SU-DHL-6 (cell line): ENCODE results near the gene TNS3.

Experiments
- H2AFZ ChIP-seq: fragments of 200-600 bp; sonication (generic); 2 replicates; pipeline ENCODE4 v1.6.1; 2014; ENCODE audit warnings: low read depth, mild to moderate bottlenecking, moderate library complexity, mixed read lengths, antibody characterized with exemption, low read length; ENCODE audit not compliant: severe bottlenecking
- H3F3A ChIP-seq: fragments of 200-600 bp; shearing (Covaris generic); 2 replicates; pipeline ENCODE4 v1.6.0; 2016; ENCODE audit warnings: antibody characterized with exemption, mild to moderate bottlenecking; ENCODE audit not compliant: insufficient read depth
- H3K27ac ChIP-seq: fragments of 200-600 bp; sonication (generic); 2 replicates; pipeline ENCODE4 v1.5.1; 2016; ENCODE audit warnings: low read depth, mild to moderate bottlenecking, low read length, moderate library complexity, mixed read lengths
- H3K27me3 ChIP-seq: fragments of 200-600 bp; sonication (generic), shearing (Covaris generic); 2 replicates; pipeline ENCODE4 v1.6.0; 2014; ENCODE audit warnings: mild to moderate bottlenecking, low read length
- H3K36me3 ChIP-seq: fragments of 200-600 bp; sonication (generic); 2 replicates; pipeline ENCODE4 v1.6.1; 2014; ENCODE audit warnings: mild to moderate bottlenecking, low read length, mixed read lengths
- H3K4me2 ChIP-seq: fragments of 300-600, 200-600 bp; shearing (Covaris generic), sonication (generic); 2 replicates; pipeline ENCODE4 v1.6.0; 2014; ENCODE audit warnings: low read length, low read depth, mild to moderate bottlenecking; ENCODE audit not compliant: poor library complexity, severe bottlenecking
- H3K4me3 ChIP-seq: fragments of 200-600 bp; sonication (generic); 2 replicates; pipeline ENCODE4 v1.5.1; 2014; ENCODE audit warnings: antibody characterized with exemption, low read length, mild to moderate bottlenecking, mixed read lengths; ENCODE audit not compliant: insufficient read depth, poor library complexity, severe bottlenecking
- H3K79me2 ChIP-seq: fragments of 200-600 bp; sonication (generic); 2 replicates; pipeline ENCODE4 v1.6.1; 2014; ENCODE audit warnings: mild to moderate bottlenecking, low read length, moderate library complexity; ENCODE audit not compliant: insufficient read depth
- H3K9ac ChIP-seq: fragments of 200-600 bp; sonication (generic); 2 replicates; pipeline ENCODE4 v1.7.0; 2014; ENCODE audit warnings: mild to moderate bottlenecking, low read length
- H3K9me2 ChIP-seq: fragments of 200-600 bp; sonication (generic); replicated peaks from 2 replicates; pipeline ENCODE4 v1.6.1; 2014; ENCODE audit warnings: low read length; ENCODE audit not compliant: insufficient read depth
- H3K9me3 ChIP-seq: fragments of 200-600 bp; sonication (generic); 2 replicates; pipeline ENCODE4 v1.6.1; 2014; ENCODE audit warnings: low read length, mixed read lengths; ENCODE audit not compliant: insufficient read depth
- H4K20me1 ChIP-seq: fragments of 200-600 bp; sonication (generic); 2 replicates; pipeline ENCODE4 v1.6.1; 2014; ENCODE audit warnings: low read depth, mild to moderate bottlenecking, antibody characterized with exemption, low read length, moderate library complexity, mixed read lengths
- EZH2phosphoT487 ChIP-seq: fragments of 200-600 bp; sonication (generic), shearing (Covaris generic); conservative IDR thresholded peaks from 2 replicates; pipeline ENCODE4 v1.6.1; 2018; ENCODE audit warnings: mild to moderate bottlenecking, antibody characterized with exemption, low read length, moderate library complexity, mixed read lengths
- TF ChIP-seq, protein P1 (sequence below): fragments of 200-600 bp; sonication (generic); IDR thresholded peaks from one replicate; pipeline ENCODE4 v1.5.1; 2017; ENCODE audit warnings: antibody characterized with exemption, mild to moderate bottlenecking, low read length, moderate library complexity; ENCODE audit not compliant: insufficient read depth, poor library complexity, severe bottlenecking

Gene TNS3

DNA sequence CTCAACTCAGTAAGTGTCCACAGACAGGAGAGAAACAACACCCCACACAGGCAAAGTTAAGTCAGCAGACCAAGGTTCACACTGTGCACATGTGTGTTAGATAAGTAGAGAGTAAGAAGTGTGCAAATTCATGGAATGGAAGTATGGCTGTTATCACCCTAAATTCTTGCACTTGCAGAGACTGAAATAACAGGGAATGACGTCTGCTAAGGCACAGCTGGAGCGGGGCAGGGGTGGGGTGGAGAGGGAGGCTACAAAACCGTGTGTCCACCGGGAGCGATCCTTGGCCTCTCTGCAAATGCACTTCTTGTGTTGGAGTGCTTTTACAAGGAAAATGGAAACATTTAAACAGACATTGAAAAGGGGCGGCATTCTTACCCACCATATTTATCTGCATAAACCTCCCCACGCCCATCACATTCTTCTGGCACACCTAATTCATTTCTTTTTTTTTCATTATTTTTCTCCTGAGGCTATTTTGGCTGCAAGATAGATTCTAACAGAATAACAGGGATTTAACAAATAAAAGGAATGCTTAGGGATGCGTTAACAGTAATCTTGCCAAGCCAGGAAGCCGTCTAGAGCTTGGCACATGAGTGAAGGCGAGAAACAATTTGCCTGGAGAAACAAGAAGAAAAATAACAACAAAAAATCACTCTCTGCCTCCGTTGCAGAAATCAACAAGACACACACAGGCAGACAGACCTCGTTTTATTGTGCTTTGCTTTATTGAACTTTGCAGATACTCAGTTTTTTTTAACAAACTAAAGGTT is 30.1 kb downstream of the TNS3 start:
- Histone ChIP-seq H3K9me3 (no peaks in the 10 kb centered on the region), H3K4me2 (no peak overlapping the region), H3K9me2 (no peaks in the 10 kb centered on the region), H3K4me3 (no peak overlapping the region), H3K36me3 (no peaks in the 10 kb centered on the region), H3K79me2 (peaks cover 67% of the 10 kb centered on the region), H3K27ac (no peak overlapping the region), H2AFZ (no peak overlapping the region), H4K20me1 (no peaks in the 10 kb centered on the region; the same call in 1 of the 2 replicates), H3F3A (no peaks in the 10 kb centered on the region), H3K27me3 (no peaks in the 10 kb centered on the region), H3K9ac (no peak overlapping the region)
- TF ChIP-seq, protein P1, sequence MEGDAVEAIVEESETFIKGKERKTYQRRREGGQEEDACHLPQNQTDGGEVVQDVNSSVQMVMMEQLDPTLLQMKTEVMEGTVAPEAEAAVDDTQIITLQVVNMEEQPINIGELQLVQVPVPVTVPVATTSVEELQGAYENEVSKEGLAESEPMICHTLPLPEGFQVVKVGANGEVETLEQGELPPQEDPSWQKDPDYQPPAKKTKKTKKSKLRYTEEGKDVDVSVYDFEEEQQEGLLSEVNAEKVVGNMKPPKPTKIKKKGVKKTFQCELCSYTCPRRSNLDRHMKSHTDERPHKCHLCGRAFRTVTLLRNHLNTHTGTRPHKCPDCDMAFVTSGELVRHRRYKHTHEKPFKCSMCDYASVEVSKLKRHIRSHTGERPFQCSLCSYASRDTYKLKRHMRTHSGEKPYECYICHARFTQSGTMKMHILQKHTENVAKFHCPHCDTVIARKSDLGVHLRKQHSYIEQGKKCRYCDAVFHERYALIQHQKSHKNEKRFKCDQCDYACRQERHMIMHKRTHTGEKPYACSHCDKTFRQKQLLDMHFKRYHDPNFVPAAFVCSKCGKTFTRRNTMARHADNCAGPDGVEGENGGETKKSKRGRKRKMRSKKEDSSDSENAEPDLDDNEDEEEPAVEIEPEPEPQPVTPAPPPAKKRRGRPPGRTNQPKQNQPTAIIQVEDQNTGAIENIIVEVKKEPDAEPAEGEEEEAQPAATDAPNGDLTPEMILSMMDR = no peak
- TF ChIP-seq EZH2phosphoT487 = no peak

DNA sequence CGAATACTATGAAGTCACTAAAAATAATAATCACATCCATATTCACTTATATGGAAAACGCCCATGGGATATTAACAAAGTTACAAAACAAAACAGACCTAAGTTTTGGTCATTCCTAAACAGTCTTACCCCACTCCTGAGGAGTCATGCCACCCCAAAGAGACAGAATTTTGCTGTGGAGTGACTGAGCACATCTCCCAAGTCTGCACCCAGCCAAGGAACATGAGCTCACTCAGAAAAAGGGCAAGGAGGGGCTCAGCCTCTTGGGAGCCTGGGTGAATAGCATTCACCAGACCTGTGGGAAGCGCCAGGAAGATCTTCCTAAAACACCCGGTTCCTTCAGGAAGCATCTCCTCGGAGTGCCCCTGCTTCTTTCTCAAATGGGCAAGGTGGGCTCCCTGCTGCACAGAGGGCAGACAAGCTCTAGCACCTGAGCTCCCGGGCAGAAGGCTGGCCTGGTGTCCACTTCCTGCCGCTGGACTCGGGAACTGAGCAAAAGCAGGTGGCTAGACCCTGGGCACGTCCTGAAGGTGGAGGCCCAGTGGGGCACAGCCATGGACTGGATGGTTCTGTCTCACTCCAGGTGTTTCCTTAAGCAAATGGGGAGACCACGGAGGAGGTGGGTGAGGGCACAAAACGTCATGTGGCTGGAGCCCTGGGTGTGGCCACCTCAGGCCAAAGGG is 31.0 kb downstream of the TNS3 start:
- Histone ChIP-seq H3K79me2 (peaks cover 60% of the 10 kb centered on the region), H3K9me3 (no peaks in the 10 kb centered on the region), H3K4me2 (no peak overlapping the region), H3K4me3 (no peak overlapping the region), H3F3A (no peaks in the 10 kb centered on the region), H3K27ac (no peak overlapping the region), H3K36me3 (no peaks in the 10 kb centered on the region), H4K20me1 (no peaks in the 10 kb centered on the region; the same call in 1 of the 2 replicates), H2AFZ (no peak overlapping the region), H3K9ac (no peak overlapping the region), H3K9me2 (no peaks in the 10 kb centered on the region), H3K27me3 (no peaks in the 10 kb centered on the region)
- TF ChIP-seq, protein P1 = no peak
- TF ChIP-seq EZH2phosphoT487 = no peak

DNA sequence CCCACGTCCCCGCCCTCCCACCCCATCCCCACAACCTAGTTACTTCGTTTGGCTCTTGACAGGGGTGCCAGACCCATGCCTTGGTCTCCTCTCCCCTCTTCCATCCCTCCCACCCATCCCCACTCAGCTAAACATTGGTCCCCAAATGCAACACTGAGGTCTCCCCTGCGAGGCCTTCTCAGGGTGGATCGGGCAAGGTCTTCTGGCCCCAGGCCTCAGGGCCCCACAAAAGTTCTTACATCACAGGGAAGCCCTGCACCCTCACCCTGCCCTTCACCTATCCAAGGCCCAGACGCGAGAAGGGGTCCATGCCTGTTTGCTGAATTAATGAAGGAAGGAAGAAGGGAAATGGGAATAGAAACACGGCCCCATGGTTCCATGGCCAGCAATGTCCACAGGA is 32.0 kb downstream of the TNS3 start:
- no peak overlapping the region for H3K4me3 ChIP-seq
- TF ChIP-seq, protein P1 = no peak
- TF ChIP-seq EZH2phosphoT487 = no peak
- no peak overlapping the region for H3K4me2 ChIP-seq
- no peaks in the 10 kb centered on the region for H3K27me3 ChIP-seq
- H3F3A ChIP-seq = no peaks in the 10 kb centered on the region
- H4K20me1 ChIP-seq = no peaks in the 10 kb centered on the region; the same call in 1 of the 2 replicates
- H3K36me3 ChIP-seq = no peaks in the 10 kb centered on the region
- no peak overlapping the region for H2AFZ ChIP-seq
- no peaks in the 10 kb centered on the region for H3K9me2 ChIP-seq
- H3K27ac ChIP-seq = no peak overlapping the region
- no peaks in the 10 kb centered on the region for H3K9me3 ChIP-seq
- no peak overlapping the region for H3K9ac ChIP-seq
- peaks cover 58% of the 10 kb centered on the region for H3K79me2 ChIP-seq
